HK-2 (cell line): ENCODE measurements around the gene GDPD2.

Experiments used
- DNase-seq: peaks from one replicate; pipeline ENCODE4 v3.0.0-alpha.2; 2018; ENCODE audit not compliant: unreplicated experiment

GDPD2 gene

DNA sequence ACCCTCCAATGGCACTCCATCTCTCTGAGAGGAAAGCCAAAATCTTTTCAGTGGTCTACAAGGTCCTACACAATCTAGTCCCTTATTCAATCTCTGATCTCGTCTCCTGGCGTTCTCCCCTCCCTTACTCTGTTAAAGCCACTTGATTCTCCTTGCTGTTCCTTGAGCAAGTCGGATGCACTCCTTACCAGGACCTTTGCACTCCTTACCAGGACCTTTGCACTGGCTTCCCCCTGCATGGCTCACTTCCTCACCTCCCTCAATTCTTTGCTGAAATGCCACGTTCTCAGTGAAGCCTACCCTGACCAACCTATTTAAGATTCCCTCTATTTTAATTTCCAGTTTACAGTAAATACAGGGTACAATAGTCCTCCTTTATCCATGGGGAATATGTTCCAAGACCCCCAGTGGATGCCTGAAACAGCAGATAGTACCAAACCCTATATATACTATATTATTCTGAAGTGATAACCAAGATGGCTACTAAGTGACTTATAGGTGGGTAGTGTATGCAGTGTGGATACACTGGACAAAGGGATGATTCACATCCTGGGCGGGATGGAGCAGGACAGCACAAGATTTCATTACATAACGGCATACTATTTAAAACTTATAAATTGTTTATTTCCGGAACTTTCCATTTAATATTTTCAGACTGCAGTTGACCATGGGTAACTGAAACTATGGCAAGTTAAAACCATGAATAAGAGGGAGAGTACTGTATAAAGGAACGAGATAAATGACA lies 15.0 kb downstream of the GDPD2 start:
- DNase-seq: no peak

DNA sequence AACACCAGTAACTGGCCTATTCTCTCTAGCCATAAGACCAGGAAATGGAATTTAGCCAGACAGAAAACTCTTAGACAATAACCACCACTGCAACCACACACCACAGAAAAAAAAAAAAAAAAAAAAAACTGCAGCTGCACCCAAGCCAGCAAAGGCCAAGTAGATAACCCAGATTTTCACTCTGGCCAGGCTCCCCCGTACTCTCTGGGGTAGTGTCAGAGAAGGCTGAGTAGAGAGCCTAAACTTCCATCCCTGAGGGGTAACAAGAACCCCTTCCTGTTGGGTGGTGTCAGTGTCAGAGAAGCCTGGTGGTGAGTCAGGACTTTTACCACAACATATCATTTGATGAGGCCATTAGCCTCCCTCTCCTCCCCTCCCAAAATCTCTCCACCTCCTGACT lies 15.9 kb downstream of the GDPD2 start:
- DNase-seq: no peak

DNA sequence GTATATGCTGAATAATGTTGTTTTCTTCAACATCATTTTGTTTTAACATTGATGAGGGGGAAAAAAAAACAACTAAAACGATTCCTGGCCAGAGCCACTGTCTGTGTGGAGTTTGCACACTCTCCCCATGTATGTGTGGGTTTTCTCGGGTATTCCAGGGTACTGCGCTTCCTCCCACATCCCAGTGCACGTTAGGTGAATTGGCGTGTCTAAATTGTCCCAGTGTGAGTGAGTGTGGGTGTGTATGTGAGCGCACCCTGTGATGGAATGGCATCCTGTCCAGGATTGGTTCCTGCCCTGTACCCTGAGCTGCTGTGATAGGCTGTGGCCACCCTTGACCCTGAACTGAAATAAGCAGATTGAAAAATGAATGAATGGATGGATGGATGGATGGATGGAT lies 19.1 kb downstream of the GDPD2 start:
- DNase-seq: no peak

DNA sequence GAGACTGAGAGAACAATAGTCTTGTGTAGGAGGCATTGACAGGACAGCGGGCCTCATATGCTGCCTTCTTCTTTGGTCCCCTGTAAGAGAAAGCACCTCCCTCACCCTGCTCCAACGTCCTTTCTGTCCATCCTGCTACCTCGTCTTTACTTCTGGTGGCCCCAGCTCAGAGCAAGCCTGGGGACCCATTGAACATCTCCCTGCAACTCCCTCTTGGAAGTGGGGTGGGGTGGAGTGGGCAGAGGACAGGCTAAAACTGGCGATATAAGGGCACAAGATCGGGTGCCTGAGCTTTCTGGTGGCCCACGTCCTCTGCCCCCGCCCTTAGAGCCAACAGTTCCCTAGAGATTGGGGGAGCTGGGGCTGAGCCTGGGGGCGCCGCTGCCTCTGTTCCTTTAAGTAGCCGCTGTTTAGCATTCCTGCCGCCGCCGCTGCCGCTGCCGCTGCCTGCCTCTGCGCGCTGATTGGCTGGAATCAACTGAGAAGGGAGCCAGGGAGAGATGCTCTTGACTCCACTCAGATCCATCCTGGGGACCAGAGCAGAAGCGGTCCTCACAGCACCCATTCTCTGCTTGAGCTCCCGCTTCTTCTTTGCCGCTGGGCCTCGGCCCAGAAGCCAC lies 21.3 kb downstream of the GDPD2 start, which contains the start of gene DLG3:
TSS of gene DLG3 (plus strand) at position 510 of the 620 bp plus-strand sequence. CDS start 367 bp downstream, outside the sequence.
- DNase-seq: no peak

DNA sequence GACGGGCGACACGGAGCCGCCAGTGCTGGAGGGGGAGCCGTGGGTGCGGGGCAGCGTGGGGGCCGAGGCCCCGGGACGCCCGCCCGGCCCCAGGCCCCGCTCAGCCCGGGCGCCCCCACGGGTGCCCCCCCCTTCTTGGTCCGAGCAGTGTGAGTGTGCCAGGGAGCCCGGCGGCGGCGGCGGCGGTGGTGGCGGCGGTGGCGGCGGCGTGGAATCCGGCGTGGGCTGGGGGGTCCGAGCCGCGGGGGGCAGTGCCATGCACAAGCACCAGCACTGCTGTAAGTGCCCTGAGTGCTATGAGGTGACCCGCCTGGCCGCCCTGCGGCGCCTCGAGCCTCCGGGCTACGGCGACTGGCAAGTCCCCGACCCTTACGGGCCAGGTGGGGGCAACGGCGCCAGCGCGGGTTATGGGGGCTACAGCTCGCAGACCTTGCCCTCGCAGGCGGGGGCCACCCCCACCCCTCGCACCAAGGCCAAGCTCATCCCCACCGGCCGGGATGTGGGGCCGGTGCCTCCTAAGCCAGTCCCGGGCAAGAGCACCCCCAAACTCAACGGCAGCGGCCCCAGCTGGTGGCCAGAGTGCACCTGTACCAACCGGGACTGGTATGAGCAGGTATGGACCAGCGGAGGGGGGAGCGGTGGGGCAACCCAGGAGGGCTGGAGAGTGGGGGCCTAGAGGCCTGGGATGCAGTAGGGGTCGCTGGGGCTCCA lies 22.0 kb downstream of the GDPD2 start:
- no peak for DNase-seq

DNA sequence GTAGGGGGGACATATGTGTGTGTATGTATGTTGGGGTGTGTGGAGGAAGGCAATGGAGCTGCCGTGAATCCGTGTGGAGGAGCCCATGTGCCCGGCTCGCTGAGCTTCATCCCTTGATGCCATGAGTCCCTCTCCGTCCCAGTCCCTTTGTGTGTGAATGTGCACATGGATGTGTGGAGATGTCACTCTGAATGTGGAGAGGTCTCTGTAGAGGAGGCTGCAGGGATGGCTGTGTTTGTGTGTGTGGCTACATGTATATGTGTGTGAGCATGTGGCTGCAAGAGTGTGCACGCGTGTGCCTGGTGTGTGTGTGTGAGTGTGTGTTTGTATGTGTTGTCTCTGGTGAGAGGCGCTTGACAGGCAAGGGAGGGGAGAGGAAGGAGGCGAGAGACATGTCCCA lies 22.8 kb downstream of the GDPD2 start:
- DNase-seq: no peak

DNA sequence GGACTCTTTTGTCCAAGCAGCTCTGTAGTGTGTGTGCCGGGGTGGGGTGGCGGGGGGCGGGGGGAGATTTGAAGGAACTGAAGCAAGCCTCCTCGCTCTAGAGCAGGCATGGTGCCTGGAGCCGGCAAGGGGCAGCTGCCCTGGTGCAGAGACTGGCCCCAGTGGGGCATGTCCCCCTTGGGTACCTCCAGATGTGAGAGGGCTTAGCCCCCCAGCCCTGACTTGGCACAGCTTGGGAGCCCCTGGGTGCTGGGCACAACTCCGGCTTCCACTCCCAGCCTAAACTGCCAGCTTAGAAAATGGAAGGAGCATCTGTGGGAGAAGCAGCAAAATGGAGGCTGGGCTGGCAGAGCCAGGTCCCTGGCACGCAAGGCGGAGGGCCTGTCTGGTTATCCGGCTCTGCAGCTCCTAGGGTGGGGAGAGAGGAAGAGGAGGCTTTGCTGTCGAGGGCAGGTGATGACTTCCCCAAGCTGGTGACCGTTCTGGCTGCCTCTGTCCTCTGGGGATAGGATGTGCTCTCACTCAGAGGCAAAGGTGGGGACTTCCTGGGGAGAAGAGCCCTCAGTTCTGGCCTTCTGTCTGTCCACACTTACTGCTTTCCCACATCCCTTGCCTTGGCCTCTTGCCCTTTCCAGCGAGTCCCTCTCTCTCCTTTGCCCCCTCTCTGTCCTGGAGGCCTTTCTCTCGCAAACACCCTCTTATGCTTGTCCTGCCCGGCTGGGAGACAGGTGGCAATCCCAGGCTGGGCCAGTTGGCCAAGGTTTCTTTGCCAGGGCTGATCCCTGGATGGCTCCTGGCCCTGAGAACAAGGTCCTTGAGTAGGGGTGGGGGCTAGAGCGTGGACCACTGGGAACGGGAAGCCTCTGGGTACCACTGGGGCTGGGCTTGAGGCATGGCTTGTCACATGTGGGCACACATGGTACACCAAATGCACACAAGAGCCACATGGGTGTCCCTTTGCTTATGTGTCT lies 23.6 kb downstream of the GDPD2 start:
- DNase-seq: no peak

DNA sequence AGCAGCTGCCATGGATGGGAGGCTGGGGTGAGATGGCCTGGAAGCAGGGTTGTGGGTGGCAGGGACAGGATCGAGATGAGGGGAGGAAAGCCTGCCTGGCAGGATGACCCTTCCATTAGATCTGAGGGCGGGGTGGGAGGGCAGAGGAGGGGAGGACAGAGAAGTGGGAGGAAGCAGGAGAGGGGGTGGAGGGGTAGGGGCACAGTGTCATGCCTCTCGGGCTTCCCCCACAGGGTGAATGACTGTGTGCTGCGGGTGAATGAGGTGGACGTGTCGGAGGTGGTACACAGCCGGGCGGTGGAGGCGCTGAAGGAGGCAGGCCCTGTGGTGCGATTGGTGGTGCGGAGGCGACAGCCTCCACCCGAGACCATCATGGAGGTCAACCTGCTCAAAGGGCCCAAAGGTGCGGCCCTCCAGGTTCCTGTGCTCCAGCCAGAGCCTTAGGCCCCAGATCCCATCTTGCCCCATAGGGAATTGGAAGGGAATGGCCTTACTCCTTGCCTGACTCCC lies 26.4 kb downstream of the GDPD2 start:
- no peak for DNase-seq

DNA sequence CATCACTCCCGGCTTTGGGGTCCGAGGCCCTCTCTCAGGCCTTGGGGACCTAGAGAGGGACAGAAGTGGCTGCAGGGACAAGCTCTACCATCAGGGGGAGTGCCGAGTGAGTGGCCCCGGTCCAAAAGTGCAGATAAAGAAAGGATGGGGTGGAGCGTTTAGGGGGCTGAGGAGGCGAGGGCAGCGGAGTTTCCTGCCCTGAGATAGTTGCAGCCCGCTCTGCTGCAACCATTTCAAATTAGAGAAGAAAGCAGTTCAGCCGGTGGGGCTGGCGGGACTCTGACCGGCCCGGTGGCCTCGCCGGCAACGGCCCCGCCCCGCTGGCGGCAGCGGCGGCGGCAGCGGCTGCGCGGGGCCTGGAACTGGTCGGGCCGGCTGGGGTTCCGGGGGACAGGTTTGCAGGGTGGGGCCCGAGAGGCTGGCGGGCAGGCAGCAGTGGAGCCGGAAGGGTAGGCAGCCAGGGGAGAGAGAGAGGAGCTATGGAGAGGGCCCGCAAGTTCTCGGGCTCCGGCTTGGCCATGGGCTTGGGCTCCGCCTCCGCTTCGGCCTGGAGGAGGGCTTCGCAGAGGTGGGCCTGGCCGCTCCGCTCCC lies 29.1 kb downstream of the GDPD2 start:
- DNase-seq: peak; percentile 56

DNA sequence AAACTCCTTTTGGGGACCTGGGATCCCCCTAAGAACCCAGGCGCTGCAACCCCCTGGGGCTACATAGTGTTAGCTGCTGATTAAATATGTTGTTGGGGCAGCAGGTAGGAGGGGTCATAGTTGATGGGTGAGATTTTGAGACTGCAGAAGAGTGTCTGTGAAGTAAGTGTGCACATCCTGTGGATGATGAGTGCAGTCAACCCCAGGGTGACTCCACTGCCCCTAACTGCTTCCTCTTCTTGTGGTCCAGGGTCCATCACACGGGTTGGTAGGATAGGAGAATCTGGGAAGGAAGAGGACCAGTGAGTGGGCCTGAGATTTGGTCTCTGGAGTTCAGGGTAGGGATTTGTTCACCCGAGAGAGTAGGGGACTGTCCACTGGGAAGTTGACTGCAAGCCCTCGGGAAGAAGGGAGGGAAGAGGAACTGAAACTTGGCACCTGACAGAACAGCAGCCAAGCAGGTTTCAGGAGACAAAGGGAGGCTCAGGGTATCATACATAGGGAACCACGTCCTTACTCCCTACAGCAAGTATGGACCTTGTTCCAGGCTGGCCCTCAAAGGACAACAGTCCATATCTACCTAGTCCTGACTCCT lies 30.0 kb downstream of the GDPD2 start:
- DNase-seq: no peak

DNA sequence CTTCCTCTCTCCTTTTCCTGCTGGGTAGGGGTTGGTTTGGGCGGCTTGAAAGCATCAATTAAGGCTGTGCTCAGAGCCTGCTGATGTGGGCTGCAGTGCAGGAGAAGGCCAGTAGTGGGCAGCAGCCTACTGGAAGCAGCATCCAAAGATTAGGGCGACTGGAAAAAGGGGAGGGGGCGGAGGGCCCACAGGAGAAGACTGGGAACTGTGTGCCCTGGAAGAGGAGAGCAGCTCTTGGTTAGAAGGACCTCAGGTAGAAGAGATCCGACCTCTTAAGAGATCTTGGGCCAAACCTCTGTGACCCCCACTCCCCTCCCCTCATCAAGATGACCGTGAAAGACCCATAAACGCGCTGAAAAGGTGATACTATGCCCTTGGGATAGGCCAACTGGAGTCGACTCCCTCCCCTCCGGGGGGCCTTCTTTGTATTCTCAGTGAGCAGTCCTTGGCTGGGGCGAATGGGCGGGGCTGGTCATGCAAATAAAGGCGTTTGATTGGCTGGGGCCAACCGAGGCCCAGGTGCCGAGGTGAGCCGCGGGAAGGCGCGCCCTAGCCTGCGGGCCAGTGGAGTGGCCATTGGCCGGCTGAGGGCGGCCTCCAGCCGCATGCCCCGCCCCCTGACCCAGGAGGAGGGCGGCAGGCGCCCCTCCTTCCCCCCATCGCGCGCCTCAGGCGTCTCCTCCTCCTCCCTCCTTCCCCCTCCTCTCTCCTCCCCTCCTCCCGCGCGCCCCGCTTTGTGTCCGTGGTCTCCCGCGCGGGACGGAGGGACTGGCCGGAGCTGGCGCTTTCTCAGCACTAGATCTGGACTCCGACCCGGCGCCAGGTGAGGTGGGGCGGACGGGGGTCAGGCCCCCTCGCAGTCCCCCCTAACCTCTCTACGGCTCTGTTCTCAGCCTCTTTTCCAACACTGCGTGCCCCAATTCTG lies 31.6 kb downstream of the GDPD2 start:
- DNase-seq: peak; percentile 87

DNA sequence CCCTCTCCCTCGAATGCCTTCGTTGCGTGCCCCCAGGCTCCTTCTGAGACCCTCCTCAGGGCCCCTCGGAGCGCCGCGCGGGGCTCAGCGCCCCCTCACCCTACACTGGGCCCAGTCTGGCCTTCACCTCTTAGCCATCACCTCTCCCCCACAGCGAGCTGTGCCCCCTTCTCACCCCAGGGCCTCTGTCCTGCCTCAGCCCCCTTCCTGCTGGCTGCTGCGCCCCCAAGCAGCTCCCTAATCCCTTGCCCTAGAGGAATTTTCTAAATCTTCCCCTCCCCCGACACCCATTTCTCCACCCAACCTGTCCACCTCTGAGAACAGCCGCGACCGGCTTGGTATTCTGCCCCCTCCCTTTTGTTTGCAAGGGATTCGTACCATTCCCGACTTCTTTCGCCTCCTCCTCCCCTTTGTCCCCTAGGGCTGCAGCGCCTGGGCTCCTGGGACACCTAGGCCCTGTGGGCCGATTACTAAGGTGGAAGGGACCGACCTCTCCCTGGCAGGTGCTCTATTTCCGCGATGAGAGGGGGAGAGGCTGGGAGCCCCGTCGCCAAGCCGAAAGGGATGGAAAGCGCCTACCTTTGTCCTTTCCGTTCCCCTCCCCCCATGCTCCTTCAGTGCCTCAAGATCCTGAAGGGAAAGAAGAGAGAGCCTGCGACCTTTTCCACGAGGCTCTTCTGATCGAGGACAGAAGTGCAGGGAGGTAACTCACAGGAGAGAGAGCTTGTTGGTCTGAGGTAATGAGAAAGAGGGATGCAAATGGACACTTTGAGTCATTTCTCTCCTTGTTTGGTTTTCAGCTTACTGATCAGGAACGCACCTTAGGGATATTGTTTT lies 32.5 kb downstream of the GDPD2 start:
- DNase-seq: no peak

DNA sequence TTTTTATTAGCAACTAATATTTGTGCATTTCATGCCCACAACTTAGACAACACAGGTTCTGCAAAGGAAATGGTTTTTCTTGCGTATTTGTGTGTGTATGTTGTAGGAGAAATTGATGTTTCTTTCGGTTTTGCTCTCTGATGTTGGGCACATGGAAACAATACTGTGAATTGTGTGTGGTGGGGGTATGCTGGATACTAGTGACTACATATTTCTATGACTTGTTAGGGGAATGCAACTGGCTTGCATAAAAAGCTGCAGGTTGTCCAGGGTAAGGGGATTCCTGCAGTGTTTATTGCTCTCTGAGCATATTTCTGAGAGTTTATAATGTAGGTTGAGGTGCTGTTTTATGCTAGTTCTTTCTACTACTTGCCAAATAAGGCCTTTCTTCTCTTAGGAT lies 33.1 kb downstream of the GDPD2 start:
- no peak for DNase-seq

DNA sequence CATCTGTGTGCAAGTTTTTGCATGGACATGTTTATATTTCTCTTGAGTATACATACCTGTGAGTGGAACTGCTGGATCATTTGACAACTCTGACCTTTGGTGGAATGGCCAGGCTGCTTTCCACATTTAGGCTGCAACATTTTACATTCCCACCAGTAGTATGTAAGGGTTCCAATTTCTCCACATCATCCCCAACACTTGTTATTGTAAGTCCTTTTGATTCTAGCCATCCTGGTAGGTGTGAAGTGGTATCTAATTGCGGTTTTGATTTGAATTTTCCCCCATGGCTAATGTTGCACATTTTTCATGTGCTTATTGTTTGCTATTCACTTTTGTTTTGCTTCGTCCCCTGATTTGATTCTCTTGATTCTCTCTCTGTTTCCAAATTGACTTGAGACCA lies 37.9 kb downstream of the GDPD2 start:
- no peak for DNase-seq

DNA sequence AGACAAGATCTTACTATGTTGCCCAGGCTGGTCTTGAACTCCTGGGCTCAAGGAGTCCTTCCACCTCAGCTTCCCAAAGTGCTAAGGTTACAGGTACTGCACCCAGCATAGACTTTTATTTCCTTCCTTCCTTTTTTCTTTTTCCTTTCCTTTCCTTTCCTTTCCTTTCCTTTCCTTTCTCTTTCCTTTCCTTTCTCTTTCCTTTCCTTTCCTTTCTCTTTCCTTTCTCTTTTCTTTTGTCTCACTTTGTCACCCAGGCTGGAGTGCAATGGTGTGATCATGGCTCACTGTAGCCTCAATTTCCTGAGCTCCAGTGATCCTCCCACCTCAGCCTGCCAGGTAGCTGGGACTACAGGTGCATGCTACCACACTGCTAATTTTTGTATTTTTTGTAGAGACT lies 40.9 kb downstream of the GDPD2 start:
- DNase-seq: no peak

DNA sequence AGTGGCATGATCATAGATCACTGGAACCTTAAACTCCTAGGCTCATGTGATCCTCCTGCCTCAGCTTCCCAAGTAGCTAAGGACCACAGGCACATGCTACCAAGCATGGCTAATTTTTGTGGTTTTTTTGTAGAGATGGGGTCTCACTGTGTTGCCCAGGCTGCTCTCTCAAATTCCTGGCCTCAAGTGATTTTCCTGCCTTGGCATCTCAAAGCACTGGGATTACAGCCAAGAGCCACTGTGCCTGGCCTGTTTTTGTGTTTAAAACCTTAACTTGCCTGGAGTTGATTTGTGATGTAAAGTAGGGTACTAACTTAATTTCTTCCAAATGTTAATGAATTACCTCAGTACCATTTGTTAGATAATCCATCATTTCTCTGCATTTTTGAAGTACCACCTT lies 43.9 kb downstream of the GDPD2 start:
- no peak for DNase-seq

DNA sequence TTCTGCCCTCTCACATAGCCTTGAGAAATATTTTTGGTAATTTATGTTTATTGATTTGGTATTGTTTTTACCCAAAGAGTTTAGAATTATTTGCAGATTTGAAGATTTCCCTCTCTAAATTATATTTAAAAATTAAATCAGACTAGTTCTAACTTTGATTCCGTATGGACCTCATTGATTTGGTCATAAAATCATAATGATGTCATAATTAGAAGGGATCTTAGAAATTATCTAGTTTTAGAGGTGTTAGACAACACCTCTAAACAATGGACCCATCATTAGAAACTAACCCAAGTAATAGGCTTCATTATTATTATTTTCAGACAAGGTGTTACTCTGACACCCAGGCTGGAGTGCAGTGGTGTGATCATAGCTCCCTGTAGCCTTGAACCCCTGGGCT lies 45.6 kb downstream of the GDPD2 start:
- no peak for DNase-seq

DNA sequence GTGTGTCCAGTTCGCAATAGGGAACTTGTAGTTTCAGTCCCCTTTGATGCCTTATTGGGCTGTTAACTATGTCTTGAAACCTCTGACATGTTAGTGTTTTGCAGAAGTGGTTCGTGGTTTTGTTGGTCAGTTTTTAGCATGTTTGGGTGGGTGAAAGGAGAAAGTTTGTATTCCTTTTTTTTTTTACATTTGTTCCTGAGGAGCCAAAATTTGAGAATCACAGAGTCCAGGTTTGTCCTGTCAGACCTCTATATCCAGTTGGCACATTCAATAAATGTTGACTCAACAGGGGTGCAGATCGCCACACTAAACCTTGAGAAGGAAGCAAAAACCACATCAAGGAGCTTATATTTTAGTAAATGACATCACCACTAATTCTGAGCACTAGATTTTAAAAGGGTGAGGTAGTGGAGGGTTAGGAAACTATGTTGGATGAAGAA lies 47.8 kb downstream of the GDPD2 start:
- no peak for DNase-seq
